ENCODE data around the gene CLHC1.
"Not testable (repeated sequence)": the region's sequence is repeated elsewhere in the genome, so short reads cannot be mapped to it uniquely, and the experiment has no call there.

The CLHC1 gene

DNA sequence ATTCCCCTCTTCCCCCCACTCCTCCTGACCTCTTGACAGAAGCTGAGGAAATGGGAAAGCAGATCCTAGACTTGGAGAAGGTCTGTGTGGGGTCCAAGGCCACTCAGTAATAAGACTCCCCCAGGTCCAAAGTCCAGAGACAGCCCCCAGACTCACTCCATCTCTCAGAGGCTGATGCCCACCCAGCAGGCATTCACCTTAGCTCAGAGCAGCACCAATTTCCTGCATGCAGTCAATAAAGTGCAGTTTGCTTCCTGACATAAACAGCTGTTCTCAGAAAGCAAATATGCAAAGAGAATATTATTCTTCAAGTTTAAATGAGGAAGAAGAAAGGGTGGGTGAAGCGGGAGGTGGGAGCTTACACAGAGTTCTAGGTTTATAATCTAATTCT lies 97.8 kb downstream of the CLHC1 start:
- no peak for DNase-seq (ENCODE audit: low read depth)

DNA sequence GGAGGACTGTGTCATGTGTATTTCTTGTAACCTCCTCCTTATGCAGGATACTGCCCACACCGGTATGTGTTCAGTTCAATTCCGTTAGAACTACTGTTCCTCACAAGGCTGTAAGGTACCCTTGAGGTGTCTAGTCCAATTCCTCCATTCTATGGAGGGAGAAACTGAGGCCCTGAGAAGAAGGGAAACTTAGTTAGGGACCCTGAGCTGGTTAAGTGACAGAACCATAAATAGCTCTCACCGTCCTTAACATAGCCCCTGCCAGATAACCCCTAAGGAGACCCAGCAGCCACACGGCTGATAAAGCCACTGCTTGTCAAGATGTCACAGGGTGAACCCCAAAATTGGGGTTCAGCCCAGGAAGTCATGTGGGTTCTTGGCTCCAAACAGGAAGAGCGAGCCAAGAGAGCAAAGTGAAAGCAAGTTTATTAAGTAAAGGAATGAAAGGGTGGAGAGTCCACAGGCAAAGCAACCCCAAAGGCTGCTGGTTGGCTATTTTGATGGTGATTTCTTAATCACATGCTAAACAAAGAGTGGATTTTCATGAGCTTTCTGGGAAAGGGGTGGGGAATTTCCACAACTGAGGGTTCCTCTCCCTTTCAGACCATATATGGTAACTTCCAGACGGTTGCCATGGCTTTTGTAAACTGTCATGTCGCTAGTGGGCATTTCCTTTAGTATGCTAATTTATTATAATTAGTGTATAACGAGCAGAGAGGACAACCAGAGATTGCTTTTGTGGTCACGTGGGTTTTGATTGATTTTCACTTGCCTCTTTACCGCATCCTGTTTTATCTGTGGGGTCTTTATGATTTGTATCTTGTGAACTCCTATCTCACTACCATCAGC lies 98.4 kb downstream of the CLHC1 start:
- peak; percentile 19 for DNase-seq (ENCODE audit: low read depth)

DNA sequence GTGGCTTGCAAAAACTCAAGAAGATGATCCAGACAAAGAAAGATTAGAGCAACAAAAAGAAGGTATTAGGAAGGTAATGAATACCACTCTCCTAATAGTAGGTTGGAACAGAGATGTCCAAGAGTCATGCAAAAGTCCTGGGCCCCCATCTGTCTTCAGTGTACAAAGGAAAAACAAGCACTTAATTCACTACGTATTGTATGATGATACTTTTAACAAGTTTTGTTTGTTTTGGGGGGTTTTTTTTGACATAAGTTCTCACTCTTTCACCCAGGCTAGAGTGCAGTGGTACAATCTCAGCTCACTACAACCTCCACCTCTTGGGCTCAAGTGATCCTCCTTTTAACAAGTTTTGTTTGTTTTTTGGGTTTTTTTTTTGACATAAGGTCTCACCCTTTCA lies 101.2 kb downstream of the CLHC1 start:
- DNase-seq (ENCODE audit: low read depth), result no peak

DNA sequence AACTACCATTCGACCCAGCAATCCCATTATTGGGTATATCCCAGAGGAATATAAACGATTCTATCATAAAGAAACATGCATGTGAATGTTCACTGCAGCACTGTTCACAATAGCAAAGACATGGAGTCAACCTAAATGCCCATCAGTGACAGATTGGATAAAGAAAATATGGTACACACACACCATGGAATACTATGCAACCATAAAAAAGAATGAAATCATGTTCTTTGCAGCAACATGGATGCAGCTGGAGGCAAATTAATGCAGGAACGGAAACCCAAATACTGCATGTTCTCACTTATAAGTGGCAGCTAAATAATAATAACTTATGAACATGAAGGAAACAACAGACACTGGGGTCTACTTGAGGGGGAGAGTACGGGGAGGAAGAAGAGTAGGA lies 105.5 kb downstream of the CLHC1 start:
- DNase-seq (ENCODE audit: low read depth), result not testable (repeated sequence)
